ENCODE measurements around the gene BTRC.
"Not testable (repeated sequence)": the region's sequence is repeated elsewhere in the genome, so short reads cannot be mapped to it uniquely, and the experiment has no call there.

BTRC gene

GRCh38 chr10:101346177-101346576 is 7.8 kb upstream of the BTRC start:
- DNase-seq (ENCODE audit: low read depth in 2 of 2): no peak

GRCh38 chr10:101351017-101351416 is 2.9 kb upstream of the BTRC start:
- DNase-seq (ENCODE audit: low read depth in 2 of 2): no peak

GRCh38 chr10:101351477-101351876 is 2.5 kb upstream of the BTRC start:
- no peak for DNase-seq (ENCODE audit: low read depth in 2 of 2)

GRCh38 chr10:101352857-101353256 is 1.1 kb upstream of the BTRC start:
- DNase-seq (ENCODE audit: low read depth in 2 of 2): not testable (repeated sequence)

- DNase-seq (ENCODE audit: low read depth in 2 of 2): peak; percentile 12 to 15
These were observed 535 bp downstream of the BTRC start for GRCh38 chr10:101354328-101355071.

- DNase-seq (ENCODE audit: low read depth in 2 of 2): no peak
These were observed 1.2 kb downstream of the BTRC start for GRCh38 chr10:101355072-101355706.

- no peak for DNase-seq (ENCODE audit: low read depth in 2 of 2)
These were observed 2.2 kb downstream of the BTRC start for GRCh38 chr10:101356132-101356531.

GRCh38 chr10:101357958-101358357 is 4.0 kb downstream of the BTRC start:
- DNase-seq (ENCODE audit: low read depth in 2 of 2): no peak

GRCh38 chr10:101358706-101359300 is 4.8 kb downstream of the BTRC start:
- DNase-seq (ENCODE audit: low read depth in 2 of 2): no peak

- DNase-seq (ENCODE audit: low read depth in 2 of 2): not testable (repeated sequence)
These were observed 6.1 kb downstream of the BTRC start for GRCh38 chr10:101360090-101360489.

GRCh38 chr10:101360841-101361240 is 6.9 kb downstream of the BTRC start:
- DNase-seq (ENCODE audit: low read depth in 2 of 2): not testable (repeated sequence)

GRCh38 chr10:101363850-101364400 is 10.0 kb downstream of the BTRC start:
- DNase-seq (ENCODE audit: low read depth in 2 of 2): no peak

- DNase-seq (ENCODE audit: low read depth in 2 of 2): no peak
These were observed 10.8 kb downstream of the BTRC start for GRCh38 chr10:101364721-101365120.

GRCh38 chr10:101367569-101368453 is 13.8 kb downstream of the BTRC start:
- DNase-seq (ENCODE audit: low read depth in 2 of 2): no peak

GRCh38 chr10:101373063-101373462 is 19.1 kb downstream of the BTRC start:
- DNase-seq (ENCODE audit: low read depth in 2 of 2): no peak

- not testable (repeated sequence) for DNase-seq (ENCODE audit: low read depth in 2 of 2)
These were observed 20.0 kb downstream of the BTRC start for GRCh38 chr10:101373993-101374392.

GRCh38 chr10:101375076-101375475 is 21.1 kb downstream of the BTRC start:
- DNase-seq (ENCODE audit: low read depth in 2 of 2): no peak

GRCh38 chr10:101379663-101380352 is 25.8 kb downstream of the BTRC start:
- no peak for DNase-seq (ENCODE audit: low read depth in 2 of 2)

GRCh38 chr10:101380353-101381017 is 26.5 kb downstream of the BTRC start:
- no peak for DNase-seq (ENCODE audit: low read depth in 2 of 2)

GRCh38 chr10:101385866-101386658 is 32.1 kb downstream of the BTRC start:
- no peak for DNase-seq (ENCODE audit: low read depth in 2 of 2)
